GM23248 (cell line): ENCODE results near the gene XIRP2.

Experiments
- EZH2 ChIP-seq: fragments of 200-600 bp; sonication (generic); IDR thresholded peaks from 2 replicates; pipeline ENCODE4 v1.6.1; 2018; ENCODE audit warnings: antibody characterized with exemption, mild to moderate bottlenecking; ENCODE audit not compliant: insufficient read depth, poor library complexity, severe bottlenecking
- EZH2phosphoT487 ChIP-seq: fragments of 200-600 bp; sonication (generic); IDR thresholded peaks from 2 replicates; pipeline ENCODE4 v1.6.1; 2018; ENCODE audit warnings: antibody characterized with exemption, moderate library complexity, mild to moderate bottlenecking, low read depth; ENCODE audit not compliant: insufficient read depth

GRCh38 chr2:166984797-166985196 is 96.5 kb downstream of the XIRP2 start:
- TF ChIP-seq EZH2: no peak
- no peak for TF ChIP-seq EZH2phosphoT487
